Activated CD8-positive, alpha-beta memory T cell treated with anti-CD3 and anti-CD28 coated beads for 4 hours (primary cell): ENCODE results near the gene TRPV2.
"Not testable (repeated sequence)": the region's sequence is repeated elsewhere in the genome, so short reads cannot be mapped to it uniquely, and the experiment has no call there.

Experiments used
- DNase-seq, 2 donors: peaks; one replicate each; pipeline ENCODE4 v3.0.0-alpha.2; 2020; ENCODE audit warnings: low read depth in 2 of 2

The TRPV2 gene

GRCh38 chr17:16435925-16436886 is 20.8 kb downstream of the TRPV2 start:
- no peak for DNase-seq

- DNase-seq: no peak
Measured at GRCh38 chr17:16437083-16437482, 21.7 kb downstream of the TRPV2 start.

DNA sequence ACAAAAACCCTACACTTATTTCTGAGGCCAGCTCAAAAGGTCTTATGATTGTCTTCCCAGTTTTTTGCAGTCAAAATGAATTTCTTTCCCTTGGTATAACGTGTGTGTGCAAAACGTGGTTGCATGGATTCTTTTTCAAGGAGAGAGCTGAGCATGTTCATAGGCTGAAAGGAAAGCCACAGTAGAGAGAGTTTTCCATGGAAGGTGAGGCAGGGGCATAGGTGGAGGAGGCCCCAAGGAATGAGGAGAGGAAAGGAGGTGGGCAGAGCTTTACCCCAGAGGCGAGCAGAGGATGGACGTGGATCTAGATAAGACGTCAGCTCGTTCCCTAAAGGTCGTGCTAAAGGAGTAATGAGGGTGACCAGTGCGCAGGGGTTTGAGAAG is 22.8 kb downstream of the TRPV2 start:
- DNase-seq: no peak

DNA sequence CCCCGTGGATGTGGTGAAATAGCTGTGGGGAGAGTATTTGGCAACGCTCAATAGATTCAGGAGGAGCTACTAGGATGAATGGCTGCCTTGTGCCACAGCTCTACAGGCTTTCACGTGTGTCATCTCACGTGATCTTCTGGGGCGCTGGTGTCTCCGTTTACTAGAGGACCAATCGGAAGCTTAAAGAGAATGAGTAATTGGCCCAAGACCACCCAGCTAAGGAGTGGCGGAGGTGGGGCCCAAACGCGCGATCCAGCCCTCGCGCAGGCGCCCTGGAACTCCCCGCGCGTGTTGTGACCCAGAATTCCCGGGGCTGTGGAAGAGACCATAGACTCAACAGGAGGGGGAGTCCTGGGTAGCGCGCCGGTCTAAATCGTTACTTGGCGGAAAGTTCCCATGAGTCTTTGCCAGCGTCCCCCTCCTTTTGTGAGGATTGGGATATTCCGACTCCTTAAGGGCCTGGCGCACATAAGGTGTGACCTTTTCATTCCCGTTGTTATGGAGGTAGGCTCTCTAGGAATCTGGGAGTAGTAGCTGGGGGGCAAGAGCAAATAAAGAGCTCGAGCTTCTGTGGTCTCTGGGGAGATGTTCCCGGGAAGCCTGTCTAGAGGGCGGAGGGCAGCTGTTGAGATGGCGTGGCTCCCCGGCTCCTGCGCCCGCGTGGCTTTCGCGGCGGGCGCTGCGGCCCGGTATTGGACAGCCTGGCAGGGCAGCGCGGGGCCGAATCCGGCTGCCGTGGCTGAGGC is 23.4 kb downstream of the TRPV2 start:
- peak; percentile 86 to 94 for DNase-seq

- no peak for DNase-seq
Measured at GRCh38 chr17:16439303-16439791, 24.0 kb downstream of the TRPV2 start.

DNA sequence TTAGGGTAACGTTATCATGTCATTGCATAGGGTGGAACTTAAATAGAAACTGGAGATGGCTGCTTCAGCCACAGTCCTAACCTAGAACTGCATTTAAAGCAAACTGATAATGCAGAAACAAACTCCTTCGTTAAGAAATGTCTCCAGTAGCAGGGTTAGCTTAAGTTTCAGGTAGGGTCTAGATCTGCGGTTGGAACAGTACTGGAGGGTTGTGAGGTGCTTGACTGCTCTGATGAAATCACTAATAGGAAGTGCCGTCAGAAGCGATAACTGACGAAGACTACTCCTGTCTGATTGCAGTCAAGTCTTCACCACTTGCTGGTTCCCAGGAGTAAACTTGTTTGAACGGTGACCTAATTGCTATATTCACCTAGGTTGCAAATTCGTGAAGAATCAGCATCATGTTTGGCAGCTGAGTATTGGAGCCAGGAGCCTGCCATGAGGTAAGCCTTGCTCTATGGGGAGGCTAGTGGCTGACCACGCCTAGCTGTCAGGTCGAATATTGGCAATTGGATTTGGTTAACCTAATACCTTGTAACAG is 24.5 kb downstream of the TRPV2 start:
- DNase-seq: no peak

- DNase-seq: not testable (repeated sequence)
Measured at GRCh38 chr17:16440354-16440753, 25.0 kb downstream of the TRPV2 start.

- DNase-seq: no peak
Measured at GRCh38 chr17:16440901-16441629, 25.7 kb downstream of the TRPV2 start.

DNA sequence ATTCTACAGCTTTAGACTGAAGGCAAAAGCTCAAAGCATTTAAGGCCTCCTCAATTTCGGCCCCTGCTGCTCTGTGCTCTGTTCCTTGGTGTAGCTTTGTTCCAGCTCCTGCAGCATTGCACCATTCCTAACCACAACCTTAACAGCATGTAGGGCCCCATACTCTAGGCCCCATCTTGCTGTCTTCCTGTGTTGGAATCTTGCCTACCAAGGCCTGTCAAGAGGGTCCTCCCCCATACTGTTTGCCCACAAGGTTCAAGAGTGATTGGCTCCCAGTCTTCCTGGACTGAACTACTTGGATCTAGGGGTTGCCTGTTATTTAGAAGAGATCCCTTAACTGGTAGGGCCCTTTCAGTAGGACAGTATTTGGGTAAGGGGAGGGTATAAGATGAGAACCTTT is 26.8 kb downstream of the TRPV2 start:
- DNase-seq: no peak

DNA sequence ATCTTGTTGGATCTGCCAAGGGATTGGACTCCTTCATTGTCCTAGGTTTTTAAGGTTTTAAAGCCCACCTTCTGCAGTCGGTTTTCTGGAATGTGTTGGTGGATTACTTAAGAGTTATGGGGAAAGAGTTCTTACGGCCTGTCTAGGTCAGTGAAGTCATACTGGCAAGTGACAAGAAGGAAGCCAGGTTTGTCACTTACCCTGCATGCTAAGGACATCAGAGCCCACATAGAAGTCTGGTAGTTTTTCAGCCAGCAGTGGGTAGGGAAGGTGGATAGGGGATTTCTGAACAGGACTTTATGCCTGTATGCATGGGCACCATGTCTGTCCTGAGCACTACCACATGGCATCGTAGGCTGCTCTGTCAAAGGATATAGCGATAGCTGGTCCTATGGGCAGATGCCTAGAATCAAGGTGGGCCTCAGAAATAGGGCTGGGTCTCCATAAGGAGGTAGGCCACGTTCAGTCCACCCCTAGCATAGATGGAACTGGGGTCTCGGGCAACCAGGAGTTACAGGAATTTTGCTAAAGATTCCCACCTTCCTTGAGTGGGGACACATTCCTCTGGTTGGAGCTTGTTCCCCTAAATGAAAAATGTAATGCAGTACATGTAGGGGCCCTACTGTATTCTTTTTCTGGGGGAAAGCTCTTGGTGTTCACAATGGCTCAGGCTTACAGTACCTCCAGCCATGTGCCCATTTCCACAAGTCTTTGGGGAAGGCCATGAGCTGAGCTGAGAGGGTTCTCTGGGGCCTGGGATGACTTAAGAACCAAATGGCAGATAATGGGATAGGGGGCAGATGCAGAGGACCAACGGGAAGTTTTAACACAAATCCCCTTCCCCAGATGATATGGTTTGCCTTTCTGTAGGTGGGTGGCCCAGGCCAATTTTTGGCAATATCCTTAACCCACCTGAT is 27.5 kb downstream of the TRPV2 start:
- DNase-seq: no peak

- DNase-seq: no peak
Measured at GRCh38 chr17:16443511-16444257, 28.3 kb downstream of the TRPV2 start.

- no peak for DNase-seq
Measured at GRCh38 chr17:16444258-16444886, 29.0 kb downstream of the TRPV2 start.

DNA sequence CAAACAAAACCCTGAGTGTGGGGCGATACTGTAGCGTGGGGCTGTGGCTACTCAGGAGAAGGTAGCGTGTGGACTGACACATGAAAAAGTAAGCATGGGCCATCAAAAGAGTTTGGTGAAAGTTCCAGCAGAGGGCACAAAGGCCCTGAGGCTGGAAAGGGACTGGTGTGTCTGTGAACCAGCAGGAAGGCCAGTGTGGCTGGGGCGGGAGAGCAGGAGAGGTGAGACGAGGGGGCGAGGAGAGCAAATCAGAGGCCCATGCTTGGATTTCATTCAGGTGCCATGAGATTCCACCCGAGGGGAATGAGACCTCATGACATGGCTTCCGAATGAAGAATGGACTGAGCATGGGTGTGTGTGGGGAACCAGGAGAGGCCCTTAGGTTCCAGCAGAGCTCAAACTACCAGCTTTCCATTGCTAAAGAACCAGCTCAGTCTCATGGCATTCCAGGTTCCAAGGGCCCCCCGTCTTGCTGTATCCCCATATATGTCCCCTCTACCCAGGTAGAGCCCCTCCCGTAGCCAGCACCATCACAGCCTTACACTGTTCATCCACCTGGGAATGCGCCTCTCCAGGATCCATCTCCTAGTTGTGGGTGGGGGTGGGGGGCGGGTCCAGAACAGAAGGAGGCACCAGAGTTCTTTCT is 31.1 kb downstream of the TRPV2 start:
- no peak for DNase-seq

DNA sequence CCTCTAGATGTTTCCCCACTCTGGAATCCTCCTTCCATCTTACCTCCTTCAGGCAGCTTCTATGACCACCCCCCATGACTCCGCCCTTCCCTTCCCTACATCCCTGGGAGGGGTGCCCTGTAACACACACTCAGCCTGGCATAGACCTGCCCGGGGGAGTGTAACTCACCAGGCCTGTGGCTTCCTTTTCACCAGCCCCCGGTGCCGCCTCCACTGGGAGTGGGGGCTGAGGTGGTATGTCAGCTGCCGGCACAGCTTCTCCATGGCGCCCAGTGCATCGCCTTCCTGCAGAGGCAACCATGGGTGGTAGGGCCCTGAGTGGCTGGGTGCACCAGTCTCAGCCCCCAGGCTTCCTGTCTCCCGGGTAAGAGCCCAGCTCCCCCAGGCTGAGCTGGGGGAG is 32.3 kb downstream of the TRPV2 start:
- DNase-seq: no peak

GRCh38 chr17:16448490-16448889 is 33.1 kb downstream of the TRPV2 start:
- no peak for DNase-seq

DNA sequence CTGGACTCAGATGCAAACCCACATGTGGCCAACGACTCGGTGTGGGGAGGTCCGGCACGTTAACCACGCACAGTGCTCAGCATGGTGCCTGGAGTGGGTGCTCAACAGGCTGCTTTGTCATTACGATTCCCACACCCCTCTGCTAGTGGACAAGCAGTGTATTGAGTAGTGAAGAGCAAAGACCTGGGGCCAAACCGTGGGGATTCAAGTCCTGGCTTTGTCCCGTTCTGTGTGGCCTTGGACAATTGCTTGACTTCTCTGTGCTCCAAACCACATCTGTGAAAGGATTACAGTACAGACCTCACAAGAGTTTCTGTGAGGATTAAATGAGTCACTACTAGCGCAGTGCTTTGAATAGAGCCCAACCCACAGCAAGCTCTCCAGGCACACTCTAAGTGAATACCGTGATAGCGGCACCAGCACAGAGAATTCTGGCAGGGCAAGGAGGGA is 33.8 kb downstream of the TRPV2 start:
- DNase-seq: no peak

GRCh38 chr17:16450028-16450427 is 34.7 kb downstream of the TRPV2 start:
- DNase-seq: no peak

DNA sequence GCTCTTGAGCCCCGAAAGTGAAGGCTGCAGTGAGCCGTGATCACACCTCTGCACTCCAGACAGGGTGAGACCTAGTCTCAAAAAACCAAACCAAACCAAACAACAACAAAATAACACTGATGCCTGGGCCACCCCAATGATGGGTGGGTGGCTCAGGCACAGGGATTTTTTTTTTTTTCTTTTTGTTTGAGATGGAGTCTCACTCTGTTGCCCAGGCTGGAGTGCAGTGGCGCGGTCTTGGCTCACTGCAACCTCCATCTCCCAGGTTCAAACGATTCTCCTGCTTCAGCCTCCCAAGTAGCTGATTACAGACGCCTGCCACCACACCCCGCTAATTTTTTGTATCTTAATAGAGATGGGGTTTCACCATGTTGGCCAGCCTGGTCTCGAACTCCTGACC is 36.9 kb downstream of the TRPV2 start:
- DNase-seq: not testable (repeated sequence)

DNA sequence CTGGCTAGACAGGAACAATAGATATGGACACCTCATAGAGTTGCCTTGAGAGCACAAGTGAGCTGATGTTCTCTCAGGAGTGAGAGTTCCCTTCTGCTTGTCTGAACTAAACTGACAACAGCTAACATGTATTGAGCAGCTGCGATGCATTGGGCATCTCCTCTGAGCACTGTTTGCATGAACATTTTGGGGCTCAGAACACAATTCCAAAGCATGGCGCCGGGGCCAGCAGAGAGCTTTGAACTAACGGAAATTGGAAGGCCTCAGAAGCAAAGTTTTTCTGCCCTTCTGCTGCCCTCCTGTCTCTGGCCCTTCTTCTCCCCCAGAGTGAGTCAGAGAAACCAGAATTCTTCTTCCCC is 38.1 kb downstream of the TRPV2 start:
- DNase-seq: no peak
